Neutrophil (primary cell): ENCODE data around the gene ZDHHC18.

Source experiments
- H3K27ac ChIP-seq: fragments of 200-600 bp; sonication (generic); 2 replicates; pipeline ENCODE4 v1.5.1; 2016; ENCODE audit warnings: mild to moderate bottlenecking, moderate library complexity
- H3K27me3 ChIP-seq: fragments of 200-600 bp; sonication (generic); 2 replicates; pipeline ENCODE4 v1.6.0; 2016; ENCODE audit warnings: mild to moderate bottlenecking
- H3K36me3 ChIP-seq: fragments of 200-600 bp; sonication (generic); 2 replicates; pipeline ENCODE4 v1.5.1; 2017
- H3K4me1 ChIP-seq, 2 experiments: fragments of 200-600 bp in 1 of 2; sonication (generic) in 1 of 2; 1 replicate in 1 of 2; 2 replicates in 1 of 2; pipeline versions ENCODE4 v1.5.1 to v1.6.1; 2013 to 2016; ENCODE audit warnings: low read depth in 1 of 2, low read length in 1 of 2, mild to moderate bottlenecking in 1 of 2, moderate library complexity in 1 of 2; ENCODE audit not compliant: control insufficient read depth in 1 of 2, insufficient read depth in 1 of 2
- H3K4me3 ChIP-seq, 2 experiments: fragments of 200-600 bp in 1 of 2; sonication (generic) in 1 of 2; 1 replicate in 1 of 2; 2 replicates in 1 of 2; pipeline ENCODE4 v1.5.1; 2013 to 2016; ENCODE audit warnings: low read depth in 1 of 2, low read length in 1 of 2, mild to moderate bottlenecking in 1 of 2, moderate library complexity in 1 of 2
- H3K9me3 ChIP-seq: fragments of 200-600 bp; sonication (generic); 2 replicates; pipeline ENCODE4 v1.5.1; 2016
- TF ChIP-seq, protein P1 (sequence below): fragments of 200-600 bp; sonication (generic); IDR thresholded peaks from 2 replicates; pipeline ENCODE4 v1.5.1; 2016; ENCODE audit warnings: antibody characterized with exemption

Gene ZDHHC18

GRCh38 chr1:26826261-26827105 lies at the start of gene ZDHHC18:
Gene ZDHHC18, plus strand, starts transcription at chr1:26826688. Its CDS starts 117 bp downstream, at chr1:26826805.
- Histone ChIP-seq H3K4me1 (peaks cover 47 to 55% of the 10 kb centered on the region in 2 experiments), H3K27me3 (no peaks in the 10 kb centered on the region), H3K27ac (peak within 1 kb of the TSS; percentile 93), H3K36me3 (peaks cover 14% of the 10 kb centered on the region), H3K9me3 (no peaks in the 10 kb centered on the region), H3K4me3 (peak within 1 kb of the TSS; percentile 76 to 100)
- TF ChIP-seq, protein P1, sequence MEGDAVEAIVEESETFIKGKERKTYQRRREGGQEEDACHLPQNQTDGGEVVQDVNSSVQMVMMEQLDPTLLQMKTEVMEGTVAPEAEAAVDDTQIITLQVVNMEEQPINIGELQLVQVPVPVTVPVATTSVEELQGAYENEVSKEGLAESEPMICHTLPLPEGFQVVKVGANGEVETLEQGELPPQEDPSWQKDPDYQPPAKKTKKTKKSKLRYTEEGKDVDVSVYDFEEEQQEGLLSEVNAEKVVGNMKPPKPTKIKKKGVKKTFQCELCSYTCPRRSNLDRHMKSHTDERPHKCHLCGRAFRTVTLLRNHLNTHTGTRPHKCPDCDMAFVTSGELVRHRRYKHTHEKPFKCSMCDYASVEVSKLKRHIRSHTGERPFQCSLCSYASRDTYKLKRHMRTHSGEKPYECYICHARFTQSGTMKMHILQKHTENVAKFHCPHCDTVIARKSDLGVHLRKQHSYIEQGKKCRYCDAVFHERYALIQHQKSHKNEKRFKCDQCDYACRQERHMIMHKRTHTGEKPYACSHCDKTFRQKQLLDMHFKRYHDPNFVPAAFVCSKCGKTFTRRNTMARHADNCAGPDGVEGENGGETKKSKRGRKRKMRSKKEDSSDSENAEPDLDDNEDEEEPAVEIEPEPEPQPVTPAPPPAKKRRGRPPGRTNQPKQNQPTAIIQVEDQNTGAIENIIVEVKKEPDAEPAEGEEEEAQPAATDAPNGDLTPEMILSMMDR, result peak; percentile 92

GRCh38 chr1:26779098-26779668 lies 47.3 kb upstream of the ZDHHC18 start:
- peaks cover 69% of the 10 kb centered on the region for H3K36me3 ChIP-seq
- peak overlapping the region; percentile 70 for H3K27ac ChIP-seq
- no peaks in the 10 kb centered on the region for H3K27me3 ChIP-seq
- H3K4me1 ChIP-seq, result peaks cover 25 to 27% of the 10 kb centered on the region in 2 experiments
- TF ChIP-seq, protein P1, result no peak
- no peak overlapping the region for H3K4me3 ChIP-seq
- no peaks in the 10 kb centered on the region for H3K9me3 ChIP-seq

DNA sequence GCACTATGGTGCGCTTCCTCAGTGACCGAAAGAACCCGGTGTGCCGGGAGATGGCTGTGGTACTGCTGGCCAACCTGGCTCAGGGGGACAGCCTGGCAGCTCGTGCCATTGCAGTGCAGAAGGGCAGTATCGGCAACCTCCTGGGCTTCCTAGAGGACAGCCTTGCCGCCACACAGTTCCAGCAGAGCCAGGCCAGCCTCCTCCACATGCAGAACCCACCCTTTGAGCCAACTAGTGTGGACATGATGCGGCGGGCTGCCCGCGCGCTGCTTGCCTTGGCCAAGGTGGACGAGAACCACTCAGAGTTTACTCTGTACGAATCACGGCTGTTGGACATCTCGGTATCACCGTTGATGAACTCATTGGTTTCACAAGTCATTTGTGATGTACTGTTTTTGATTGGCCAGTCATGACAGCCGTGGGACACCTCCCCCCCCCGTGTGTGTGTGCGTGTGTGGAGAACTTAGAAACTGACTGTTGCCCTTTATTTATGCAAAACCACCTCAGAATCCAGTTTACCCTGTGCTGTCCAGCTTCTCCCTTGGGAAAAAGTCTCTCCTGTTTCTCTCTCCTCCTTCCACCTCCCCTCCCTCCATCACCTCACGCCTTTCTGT lies 46.0 kb upstream of the ZDHHC18 start:
- H3K27me3 ChIP-seq, result no peaks in the 10 kb centered on the region
- peaks cover 38 to 40% of the 10 kb centered on the region in 2 experiments for H3K4me1 ChIP-seq
- H3K4me3 ChIP-seq, result no peak overlapping the region
- TF ChIP-seq, protein P1, result no peak
- no peaks in the 10 kb centered on the region for H3K9me3 ChIP-seq
- H3K27ac ChIP-seq, result peak overlapping the region; percentile 70
- H3K36me3 ChIP-seq, result peaks cover 57% of the 10 kb centered on the region

DNA sequence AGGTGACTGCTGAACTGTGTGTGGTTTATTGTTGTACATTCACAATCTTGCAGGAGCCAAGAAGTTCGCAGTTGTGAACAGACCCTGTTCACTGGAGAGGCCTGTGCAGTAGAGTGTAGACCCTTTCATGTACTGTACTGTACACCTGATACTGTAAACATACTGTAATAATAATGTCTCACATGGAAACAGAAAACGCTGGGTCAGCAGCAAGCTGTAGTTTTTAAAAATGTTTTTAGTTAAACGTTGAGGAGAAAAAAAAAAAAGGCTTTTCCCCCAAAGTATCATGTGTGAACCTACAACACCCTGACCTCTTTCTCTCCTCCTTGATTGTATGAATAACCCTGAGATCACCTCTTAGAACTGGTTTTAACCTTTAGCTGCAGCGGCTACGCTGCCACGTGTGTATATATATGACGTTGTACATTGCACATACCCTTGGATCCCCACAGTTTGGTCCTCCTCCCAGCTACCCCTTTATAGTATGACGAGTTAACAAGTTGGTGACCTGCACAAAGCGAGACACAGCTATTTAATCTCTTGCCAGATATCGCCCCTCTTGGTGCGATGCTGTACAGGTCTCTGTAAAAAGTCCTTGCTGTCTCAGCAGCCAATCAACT lies 45.2 kb upstream of the ZDHHC18 start:
- Histone ChIP-seq H3K27me3 (no peaks in the 10 kb centered on the region), H3K36me3 (peaks cover 49% of the 10 kb centered on the region), H3K4me1 (peaks cover 47 to 49% of the 10 kb centered on the region in 2 experiments), H3K4me3 (no peak overlapping the region), H3K27ac (no peak overlapping the region), H3K9me3 (no peaks in the 10 kb centered on the region)
- TF ChIP-seq, protein P1, result no peak

DNA sequence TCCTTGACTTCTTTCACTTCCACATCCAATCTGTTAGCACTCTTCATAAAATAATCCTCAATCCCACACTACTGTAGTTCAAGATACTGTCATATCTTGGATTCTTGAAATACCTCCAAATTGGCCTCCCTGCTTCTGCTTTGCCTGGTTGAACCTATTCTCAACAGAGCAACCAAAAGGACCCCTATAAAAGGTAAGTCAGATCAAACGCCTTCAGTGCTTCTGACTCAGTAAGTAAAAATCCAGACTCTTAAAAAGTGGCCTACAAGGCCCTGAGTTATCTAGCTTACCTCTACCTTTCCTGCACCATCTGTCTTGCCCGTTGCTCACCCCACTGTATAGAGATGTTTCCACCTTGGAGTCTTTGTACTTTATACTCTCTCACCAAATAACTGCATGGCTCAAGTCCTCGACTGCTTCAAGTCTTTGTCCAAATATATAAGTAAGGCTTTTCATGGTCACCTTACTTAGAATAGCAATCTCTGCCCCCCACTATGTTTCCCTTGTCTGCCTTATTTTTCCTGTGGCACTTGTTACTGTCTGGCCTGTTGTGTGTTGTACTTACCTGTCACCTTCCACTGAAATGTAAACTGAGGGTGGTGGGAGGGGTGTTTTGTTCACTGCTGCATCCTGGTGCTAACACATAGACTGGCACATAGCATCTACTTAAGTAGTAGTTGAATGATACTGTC lies 43.8 kb upstream of the ZDHHC18 start:
- no peaks in the 10 kb centered on the region for H3K9me3 ChIP-seq
- H3K36me3 ChIP-seq, result peaks cover 36% of the 10 kb centered on the region
- TF ChIP-seq, protein P1, result no peak
- H3K4me3 ChIP-seq, result no peak overlapping the region
- peaks cover 57 to 58% of the 10 kb centered on the region in 2 experiments for H3K4me1 ChIP-seq
- no peaks in the 10 kb centered on the region for H3K27me3 ChIP-seq
- H3K27ac ChIP-seq, result peak overlapping the region; percentile 99
